A549 (cell line): Measurements from ENCODE around the gene MSANTD7.

Experiments used
- CHD2 ChIP-seq: fragments of 150-350 bp; IDR thresholded peaks from 2 replicates; pipeline ENCODE4 v1.6.1; 2014; ENCODE audit warnings: low read length; ENCODE audit not compliant: partially characterized antibody
- MAFK ChIP-seq: fragments of 450-650 bp; IDR thresholded peaks from 2 replicates; pipeline ENCODE4 v1.6.1; 2014; ENCODE audit not compliant: partially characterized antibody
- TF ChIP-seq, protein P1 (sequence below): fragments of >200 bp; sonication (Bioruptor Twin); formaldehyde crosslinking; IDR thresholded peaks from 3 replicates; pipeline ENCODE4 v1.5.1; 2016

DNA sequence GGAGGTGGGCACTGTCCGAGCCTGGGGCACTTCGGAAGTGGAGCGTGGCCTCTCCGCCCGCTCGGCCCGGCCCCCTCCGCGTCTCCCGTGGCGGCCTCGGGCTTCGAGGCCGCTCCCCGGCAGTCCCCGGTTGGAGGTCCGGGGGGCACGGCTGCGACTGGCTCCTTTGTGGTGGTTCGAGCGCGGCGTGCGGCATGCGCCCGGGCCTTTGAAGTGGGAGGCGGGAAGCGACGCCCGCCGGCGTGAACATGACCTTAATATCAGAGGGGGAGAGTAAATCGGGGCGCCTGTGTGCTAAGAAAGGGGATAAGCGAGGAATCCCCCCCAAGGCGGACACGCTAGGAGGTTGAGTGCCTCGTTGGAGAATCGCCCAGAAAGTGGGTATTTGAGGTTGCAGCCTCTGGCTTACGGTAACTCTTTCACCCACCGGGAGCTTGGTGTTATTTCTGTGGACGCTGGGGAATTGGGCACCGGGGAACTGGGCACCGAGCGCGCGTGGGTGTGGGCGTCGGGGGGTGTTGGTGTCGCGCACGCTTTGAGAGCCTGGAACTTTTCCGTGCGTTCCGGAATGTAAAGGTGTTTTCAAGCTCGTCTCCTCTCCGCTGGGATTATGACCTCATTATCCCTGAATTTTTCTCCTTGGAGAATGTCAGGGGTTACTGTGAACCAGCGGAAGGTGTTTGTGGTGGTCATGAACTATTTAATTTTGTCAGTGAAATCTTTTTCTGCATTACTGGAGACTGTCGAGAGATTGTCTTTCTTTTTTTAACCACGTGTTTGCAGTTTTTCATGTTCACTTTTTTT, 41.2 kb downstream of the MSANTD7 start:
- TF ChIP-seq, protein P1, sequence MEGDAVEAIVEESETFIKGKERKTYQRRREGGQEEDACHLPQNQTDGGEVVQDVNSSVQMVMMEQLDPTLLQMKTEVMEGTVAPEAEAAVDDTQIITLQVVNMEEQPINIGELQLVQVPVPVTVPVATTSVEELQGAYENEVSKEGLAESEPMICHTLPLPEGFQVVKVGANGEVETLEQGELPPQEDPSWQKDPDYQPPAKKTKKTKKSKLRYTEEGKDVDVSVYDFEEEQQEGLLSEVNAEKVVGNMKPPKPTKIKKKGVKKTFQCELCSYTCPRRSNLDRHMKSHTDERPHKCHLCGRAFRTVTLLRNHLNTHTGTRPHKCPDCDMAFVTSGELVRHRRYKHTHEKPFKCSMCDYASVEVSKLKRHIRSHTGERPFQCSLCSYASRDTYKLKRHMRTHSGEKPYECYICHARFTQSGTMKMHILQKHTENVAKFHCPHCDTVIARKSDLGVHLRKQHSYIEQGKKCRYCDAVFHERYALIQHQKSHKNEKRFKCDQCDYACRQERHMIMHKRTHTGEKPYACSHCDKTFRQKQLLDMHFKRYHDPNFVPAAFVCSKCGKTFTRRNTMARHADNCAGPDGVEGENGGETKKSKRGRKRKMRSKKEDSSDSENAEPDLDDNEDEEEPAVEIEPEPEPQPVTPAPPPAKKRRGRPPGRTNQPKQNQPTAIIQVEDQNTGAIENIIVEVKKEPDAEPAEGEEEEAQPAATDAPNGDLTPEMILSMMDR: no peak
- no peak for TF ChIP-seq MAFK
- TF ChIP-seq CHD2: no peak
